ENCODE data around the gene SF3B2.
"Not testable (repeated sequence)": the region's sequence is repeated elsewhere in the genome, so short reads cannot be mapped to it uniquely, and the experiment has no call there.

The SF3B2 gene

GRCh38 chr11:66015936-66016792 lies 36.0 kb upstream of the SF3B2 start:
- in situ Hi-C loops (cut with HindIII; ENCODE audit: low sequenced_read_pairs), result no loop called here

- in situ Hi-C loops (cut with HindIII; ENCODE audit: low sequenced_read_pairs), result no loop called here
These were observed 35.4 kb upstream of the SF3B2 start for GRCh38 chr11:66016793-66017177.

DNA sequence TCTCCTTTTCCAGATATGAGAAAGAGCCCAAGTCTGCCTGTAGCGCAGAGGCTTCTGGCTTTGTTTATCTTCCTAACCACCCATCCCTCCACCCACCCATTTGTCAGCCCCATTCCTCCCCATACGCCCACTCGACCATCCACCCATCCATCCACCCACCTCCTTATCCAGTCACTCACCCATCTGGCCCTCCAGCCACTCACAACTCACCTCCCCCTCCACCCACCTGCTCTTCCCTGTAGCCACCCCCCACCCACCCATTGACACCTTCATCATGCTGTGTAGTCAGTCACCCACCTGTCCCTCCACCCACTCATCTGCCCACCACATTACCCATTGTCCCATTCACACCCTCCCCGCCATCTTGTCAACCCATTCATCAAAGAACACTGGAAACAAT lies 34.8 kb upstream of the SF3B2 start:
- in situ Hi-C loops (cut with HindIII; ENCODE audit: low sequenced_read_pairs), result no loop called here

- in situ Hi-C loops (cut with HindIII; ENCODE audit: low sequenced_read_pairs), result no loop called here
These were observed 32.0 kb upstream of the SF3B2 start for GRCh38 chr11:66020212-66020611.

DNA sequence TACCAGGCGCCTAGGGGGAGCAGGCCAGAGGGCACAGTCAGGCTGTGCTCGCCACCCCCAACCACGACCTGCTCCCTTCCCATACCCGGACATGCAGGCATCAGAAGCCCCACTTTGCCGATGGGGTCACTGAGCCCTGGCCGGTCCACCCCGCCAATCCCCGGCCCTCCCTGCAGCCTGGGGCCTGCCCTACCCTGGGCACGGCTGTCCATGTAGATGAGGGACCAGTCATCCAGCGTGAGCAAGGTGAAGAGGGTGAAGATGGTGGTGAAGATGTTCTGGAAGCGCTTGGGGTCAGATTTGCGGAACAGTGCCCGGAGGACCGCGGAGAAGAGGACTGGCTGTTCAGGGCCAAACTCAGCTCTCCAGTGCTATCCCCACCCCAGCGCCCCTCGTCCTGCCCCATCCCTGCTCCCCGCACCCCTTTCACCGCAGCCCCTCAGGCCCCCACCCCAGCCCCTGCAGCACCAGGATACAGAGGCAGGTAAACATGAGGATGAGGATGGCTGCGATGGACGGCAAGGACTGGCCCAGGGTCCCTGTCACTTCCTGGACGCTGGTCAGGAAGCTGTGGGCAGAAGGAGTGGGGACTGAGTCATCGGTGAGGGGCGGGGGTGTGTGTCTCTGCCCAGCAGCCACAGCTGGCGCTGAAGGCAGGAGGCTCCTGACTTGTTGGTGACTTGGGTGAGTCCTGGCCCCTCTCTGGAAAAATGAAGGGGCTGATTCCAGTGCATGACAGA lies 31.4 kb upstream of the SF3B2 start:
- in situ Hi-C loops (cut with HindIII; ENCODE audit: low sequenced_read_pairs), result no loop called here

GRCh38 chr11:66022401-66023185 lies 29.6 kb upstream of the SF3B2 start:
- in situ Hi-C loops (cut with HindIII; ENCODE audit: low sequenced_read_pairs), result no loop called here

DNA sequence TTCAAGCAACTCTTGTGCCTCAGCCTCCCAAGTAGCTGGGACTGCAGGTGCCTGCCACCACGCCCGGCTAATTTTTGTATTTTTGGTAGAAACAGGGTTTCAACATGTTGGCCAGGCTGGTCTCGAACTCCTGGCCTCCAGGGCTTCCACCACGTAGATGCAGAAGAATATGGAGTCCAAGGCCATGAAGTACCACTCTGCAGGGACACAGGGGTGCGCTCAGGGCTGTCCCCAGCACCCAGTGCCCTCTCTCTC lies 29.1 kb upstream of the SF3B2 start:
- in situ Hi-C loops (cut with HindIII; ENCODE audit: low sequenced_read_pairs), result not testable (repeated sequence)

DNA sequence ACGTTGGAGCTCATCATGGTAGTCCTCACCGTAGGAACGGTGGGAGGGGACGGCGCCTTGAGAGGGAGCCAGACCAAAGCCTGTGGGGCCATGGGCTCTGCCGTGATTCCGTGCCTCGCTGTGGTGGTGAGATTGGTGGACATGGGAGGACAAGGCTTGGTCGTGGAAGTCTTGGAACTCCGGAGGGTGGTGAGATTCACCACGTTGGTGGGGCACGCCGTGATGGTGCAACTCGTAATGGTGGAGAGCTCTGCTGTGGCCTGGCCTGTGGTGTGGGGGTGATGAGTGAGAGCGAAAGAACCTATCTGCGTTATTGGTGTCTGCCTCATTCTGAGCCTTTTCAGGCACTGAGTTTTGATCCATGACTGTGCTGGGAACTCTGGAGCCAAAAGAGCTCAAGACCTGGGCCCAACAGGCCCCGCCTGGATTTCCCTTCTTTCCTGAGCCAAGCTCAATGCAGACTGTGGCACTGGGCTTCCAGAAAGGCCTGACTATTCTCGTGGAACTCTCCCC lies 26.1 kb upstream of the SF3B2 start, which contains the start of gene CATSPER1:
CATSPER1 (minus strand) TSS at position 463 of the 513 bp plus-strand sequence; CDS start at position 363, 100 bp downstream.
- in situ Hi-C loops (cut with HindIII; ENCODE audit: low sequenced_read_pairs), result no loop called here

DNA sequence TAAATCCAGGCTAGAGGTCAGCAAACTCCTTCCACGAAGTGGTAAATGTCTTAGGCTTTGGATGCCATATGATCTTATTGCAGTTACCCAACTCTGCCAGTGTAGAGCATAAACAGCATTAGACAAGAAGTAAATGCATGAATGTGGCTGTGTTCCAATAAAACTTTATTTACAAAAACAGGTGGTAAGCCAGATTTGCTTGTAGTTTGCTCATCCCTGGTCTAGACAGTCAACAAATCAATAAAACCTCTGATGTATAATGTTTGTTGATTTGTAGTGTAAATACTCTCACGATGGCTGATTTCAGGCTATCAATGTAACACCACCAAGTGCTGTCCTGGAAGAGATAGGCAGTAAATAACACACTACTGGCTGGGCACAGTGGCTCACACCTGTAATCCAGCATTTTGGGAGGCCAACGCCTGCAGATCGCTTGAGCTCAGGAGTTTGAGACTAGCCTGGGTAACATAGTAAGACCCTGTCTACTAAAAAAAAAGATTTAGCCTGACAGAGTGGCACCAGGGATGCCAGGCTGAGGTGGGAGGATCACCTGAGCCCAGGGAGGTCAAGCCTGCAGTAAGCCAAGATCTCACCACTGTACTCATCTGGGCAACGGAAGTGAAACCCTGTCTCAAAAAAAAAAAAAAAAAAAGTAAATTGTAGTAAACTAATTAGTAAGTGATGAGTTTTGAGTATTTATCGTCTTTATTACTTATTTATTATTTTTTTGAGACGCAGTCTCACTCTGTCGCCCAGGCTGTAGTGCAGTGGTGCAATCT lies 19.0 kb upstream of the SF3B2 start:
- in situ Hi-C loops (cut with HindIII; ENCODE audit: low sequenced_read_pairs), result no loop called here

- in situ Hi-C loops (cut with HindIII; ENCODE audit: low sequenced_read_pairs), result no loop called here
These were observed 16.4 kb upstream of the SF3B2 start for GRCh38 chr11:66035653-66036333.

DNA sequence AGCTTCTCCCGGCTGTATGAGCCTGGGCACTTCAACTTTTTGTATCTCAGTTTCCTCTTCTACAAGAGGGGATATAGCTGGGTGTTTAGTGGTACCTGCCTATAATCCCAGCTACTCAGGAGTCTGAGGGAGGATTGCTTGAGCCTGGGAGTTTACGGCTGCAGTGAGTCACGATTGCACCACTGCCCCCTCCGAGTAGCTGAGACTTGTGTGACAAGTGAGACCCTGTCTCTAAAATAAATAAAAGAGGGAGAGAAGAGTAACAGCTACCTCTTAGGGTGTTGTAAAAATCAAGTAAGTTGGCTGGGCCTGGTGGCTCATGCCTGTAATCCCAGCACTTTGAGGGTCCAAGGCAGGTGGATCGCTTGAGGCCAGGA lies 15.8 kb upstream of the SF3B2 start:
- in situ Hi-C loops (cut with HindIII; ENCODE audit: low sequenced_read_pairs), result no loop called here

DNA sequence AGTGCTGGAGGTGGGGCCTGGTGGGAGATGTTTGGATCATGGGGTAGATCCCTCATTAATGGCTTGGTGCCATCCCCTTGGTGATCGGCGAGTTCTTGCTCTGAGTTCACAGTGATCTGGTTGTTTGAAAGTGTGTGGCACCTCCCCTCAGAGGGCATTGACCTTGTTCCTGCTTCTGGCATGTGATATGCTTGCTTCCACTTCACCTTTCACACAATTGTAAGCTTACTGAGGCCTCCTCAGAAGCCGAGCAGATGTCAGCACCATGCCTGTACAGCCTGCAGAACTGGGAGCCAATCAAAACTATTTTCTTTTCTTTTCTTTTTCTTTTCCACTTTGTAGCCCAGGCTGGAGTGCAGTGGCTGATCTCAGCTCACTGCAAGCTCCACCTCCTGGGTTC lies 14.8 kb upstream of the SF3B2 start:
- in situ Hi-C loops (cut with HindIII; ENCODE audit: low sequenced_read_pairs), result no loop called here

DNA sequence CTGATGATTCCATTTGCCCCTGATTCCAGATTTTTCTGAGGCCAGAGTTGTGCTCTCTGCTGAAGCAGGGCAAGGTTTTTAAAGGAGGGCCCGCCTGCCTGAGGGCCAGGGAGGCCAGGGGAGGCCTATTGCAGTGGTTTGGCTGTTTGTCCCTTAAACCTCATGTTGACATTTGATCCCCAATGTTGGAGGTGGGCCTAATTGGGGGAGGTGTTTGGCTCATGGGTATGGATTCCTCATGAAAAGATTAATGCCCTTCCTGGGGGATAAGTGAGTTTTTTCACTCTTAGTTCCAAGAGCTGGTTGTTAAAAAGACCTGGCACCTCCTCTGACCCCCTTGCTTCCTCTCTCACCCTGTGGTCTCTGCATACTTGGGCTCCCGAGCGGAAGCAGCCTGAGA lies 12.4 kb upstream of the SF3B2 start:
- in situ Hi-C loops (cut with HindIII; ENCODE audit: low sequenced_read_pairs), result loop anchor here (5.0 kb wide), 1 partner anchor 52 kb away; no protein-coding TSS in a partner anchor

DNA sequence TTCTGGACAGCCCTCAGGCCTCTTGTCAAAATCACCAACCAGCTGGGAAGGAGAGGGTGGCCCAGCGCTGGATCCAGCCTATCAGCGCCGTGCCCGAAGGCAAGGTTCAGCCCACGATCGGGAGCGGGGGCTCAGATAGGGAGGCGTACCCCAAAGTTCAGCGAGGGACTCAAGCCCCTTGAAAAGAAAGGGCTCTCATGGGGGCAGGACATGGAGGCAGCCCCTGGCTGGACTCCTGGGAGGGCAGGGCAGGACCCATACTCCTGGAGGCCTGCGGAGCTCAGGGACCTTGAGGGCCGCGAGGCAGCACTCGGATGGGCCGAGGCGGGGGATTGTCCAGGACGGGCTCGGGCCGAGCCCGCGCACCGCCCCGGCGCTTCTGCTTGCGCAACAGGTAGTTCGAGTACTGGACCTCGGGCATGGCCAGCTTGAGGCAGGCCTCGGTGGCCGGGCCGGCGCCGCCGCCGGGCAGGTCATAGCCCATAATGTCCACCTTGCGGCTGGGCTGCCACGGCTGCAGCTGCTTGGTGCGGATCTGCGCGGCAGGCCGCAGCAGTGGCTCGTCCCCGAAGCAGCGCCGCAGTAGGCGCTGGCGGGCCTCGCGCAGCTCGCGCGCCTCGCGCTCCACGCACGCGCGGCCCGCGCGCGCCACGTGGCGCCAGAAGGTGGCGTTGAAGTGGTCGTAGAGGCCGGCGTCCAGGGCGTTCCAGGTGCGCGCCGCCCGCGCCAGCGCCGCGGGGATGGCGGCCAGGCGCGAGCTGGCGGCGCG lies 9.8 kb upstream of the SF3B2 start:
- in situ Hi-C loops (cut with HindIII; ENCODE audit: low sequenced_read_pairs), result loop anchor here (5.0 kb wide), 1 partner anchor 55 kb away; no protein-coding TSS in a partner anchor

GRCh38 chr11:66042996-66043906 lies 8.9 kb upstream of the SF3B2 start:
- in situ Hi-C loops (cut with HindIII; ENCODE audit: low sequenced_read_pairs), result loop anchor here (5.0 kb wide), 1 partner anchor 56 kb away; no protein-coding TSS in a partner anchor

DNA sequence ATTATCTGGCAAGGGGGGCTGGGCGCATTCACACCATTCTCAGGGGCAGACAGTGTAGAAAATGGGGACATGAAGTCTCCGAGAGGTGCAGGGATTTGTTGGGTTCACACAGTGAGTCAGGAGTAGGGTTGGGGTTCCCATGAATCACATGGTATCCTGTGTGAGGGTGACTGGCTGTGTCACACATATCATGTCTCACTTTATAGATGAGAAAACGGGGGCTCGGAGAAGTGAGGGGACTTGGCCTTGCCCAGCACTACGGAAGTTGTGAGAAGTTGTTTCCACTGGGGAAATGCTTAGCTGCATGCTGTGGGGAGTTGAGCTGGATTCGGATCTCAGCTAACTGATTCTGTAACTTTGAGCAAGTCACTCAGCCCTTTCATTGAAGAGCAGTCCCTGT lies 7.4 kb upstream of the SF3B2 start:
- in situ Hi-C loops (cut with HindIII; ENCODE audit: low sequenced_read_pairs), result loop anchor here (5.0 kb wide), 1 partner anchor 57 kb away; no protein-coding TSS in a partner anchor

GRCh38 chr11:66045177-66045639 lies 7.0 kb upstream of the SF3B2 start:
- in situ Hi-C loops (cut with HindIII; ENCODE audit: low sequenced_read_pairs), result no loop called here

DNA sequence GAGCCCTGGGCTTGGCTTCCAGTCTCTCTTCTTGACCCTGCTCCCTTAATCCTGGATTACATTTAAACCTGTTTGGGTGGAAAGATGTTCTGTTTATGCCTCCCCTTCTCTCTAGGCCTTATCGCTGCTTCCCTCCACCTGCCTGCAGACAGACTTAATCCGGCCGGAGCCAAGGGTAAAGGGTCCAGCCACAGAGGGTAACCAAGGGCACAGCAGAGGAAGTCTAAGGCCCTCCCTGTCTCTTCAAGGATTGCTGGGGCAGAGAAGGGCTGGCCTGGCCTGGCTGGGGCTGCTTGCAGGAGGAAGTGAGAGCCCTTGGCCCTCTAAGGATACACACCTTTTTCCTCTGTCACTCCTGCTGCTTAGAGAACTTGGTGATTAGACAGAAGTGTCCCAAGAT lies 5.3 kb upstream of the SF3B2 start:
- in situ Hi-C loops (cut with HindIII; ENCODE audit: low sequenced_read_pairs), result no loop called here

Measured in endothelial cell of hepatic sinusoid (primary cell).